ENCODE data around the gene SNX1. TPM values are rescaled to one million over a fixed set of nuclear protein-coding genes. Genes with fewer than 3 reads are reported as not detected.
A peak's percentile ranks its signal among the peaks of the same experiment; 100 is the strongest.

Gene SNX1
- total RNA-seq, 5 donors from 2014 or later (not counting 1 experiment from before 2014, with no cell fraction given), result 98.8 to 168 (median 152) TPM

DNA sequence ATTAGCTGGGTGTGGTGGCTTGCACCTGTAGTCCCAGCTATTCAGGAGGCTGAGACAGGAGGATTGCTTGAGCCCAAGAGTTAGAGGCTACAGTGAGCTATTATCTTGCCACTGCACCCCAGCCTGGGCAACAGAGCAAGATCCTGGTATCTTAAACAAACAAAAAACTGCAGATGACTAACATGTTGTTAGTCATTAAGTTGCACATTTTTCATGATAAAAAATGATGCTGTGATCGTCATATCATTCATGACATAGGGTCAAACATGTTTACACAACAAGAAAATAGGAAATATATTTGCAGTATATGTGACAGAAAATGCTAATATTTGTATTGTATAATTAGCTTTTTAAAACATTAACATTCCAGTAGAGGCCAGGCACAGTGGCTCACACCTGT lies 29.3 kb upstream of the SNX1 start:
- no peak for DNase-seq
- H3K9me3 Mint-ChIP-seq, result no peaks in the 10 kb centered on the region
- no peak for ATAC-seq (replicated peaks in 1 of 4)
- H3K27me3 Mint-ChIP-seq, result no peaks in the 10 kb centered on the region
- peaks cover 0 to 9% (median 3%) of the 10 kb centered on the region in 3 donors for H3K4me1 Mint-ChIP-seq
- no peak overlapping the region for H3K27ac ChIP-seq (ENCODE audit: low read length)
- WGBS (ENCODE audit: insufficient coverage), result no CpG with 5 or more reads among the region's 1 CpG
- no peak overlapping the region for H3K27ac Mint-ChIP-seq
- ChIA-PET CTCF (interaction anchor here (0.9 to 4.7 kb wide), 7 partner anchors 56 to 523 kb away, joined by 3 to 109 read pairs (median 3); no protein-coding TSS in a partner anchor), POLR2A (interaction anchor here (0.7 to 1.3 kb wide), 3 partner anchors 12 to 1268 kb away, joined by 4 to 7 read pairs (median 5); no protein-coding TSS in a partner anchor)
- peaks cover 0 to 11% of the 10 kb centered on the region in 2 experiments for H3K4me1 ChIP-seq (ENCODE audit: control insufficient read depth in 1 of 2, extremely low read depth in 1 of 2, insufficient read depth in 2 of 2, low read length in 2 of 2)
- no peak overlapping the region for H3K4me3 ChIP-seq (ENCODE audit: control insufficient read depth in 1 of 2, extremely low read depth in 1 of 2, low read length in 1 of 2)
- no peaks in the 10 kb centered on the region for H3K9me3 ChIP-seq
- H3K36me3 Mint-ChIP-seq, result no peaks in the 10 kb centered on the region
- H3K4me3 Mint-ChIP-seq, result no peak overlapping the region
- peaks cover 0 to 2% of the 10 kb centered on the region in 2 experiments for H3K27me3 ChIP-seq (replicated peaks in 1 of 2; ENCODE audit: control insufficient read depth in 2 of 2, extremely low read depth in 1 of 2, insufficient read depth in 2 of 2, low read length in 1 of 2)
- peaks cover 0 to 6% of the 10 kb centered on the region in 2 donors for H3K36me3 ChIP-seq (ENCODE audit: control insufficient read depth in 2 of 2, extremely low read depth in 1 of 2, insufficient read depth in 1 of 2, low read length in 1 of 2)

DNA sequence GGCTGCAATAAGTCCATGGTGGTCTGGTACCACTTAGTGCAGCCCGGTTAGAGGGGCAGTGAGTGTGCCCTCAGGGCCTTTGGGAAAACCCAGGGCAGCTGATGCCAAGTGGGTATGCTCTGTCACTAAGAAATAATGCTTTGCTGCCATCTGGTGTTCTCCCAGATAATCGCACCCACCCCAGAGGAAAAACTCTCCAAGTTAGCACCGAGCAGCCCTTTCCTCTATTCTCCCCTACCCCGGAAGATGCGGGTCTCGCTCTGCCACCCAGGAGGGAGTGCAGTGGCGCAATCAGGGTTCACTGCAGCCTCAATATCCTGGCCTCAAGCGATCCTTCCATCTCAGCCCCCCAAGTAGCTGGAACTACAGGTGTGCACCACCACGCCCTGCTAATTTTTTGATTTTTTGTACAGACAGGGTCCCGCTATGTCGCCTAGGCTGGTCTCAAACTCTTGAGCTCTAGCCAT lies 28.2 kb upstream of the SNX1 start:
- H3K9me3 ChIP-seq, result no peaks in the 10 kb centered on the region
- peaks cover 0 to 9% (median 3%) of the 10 kb centered on the region in 3 donors for H3K4me1 Mint-ChIP-seq
- WGBS (ENCODE audit: insufficient coverage), result 19% methylated on average over 9 of the region's 11 CpGs
- ChIA-PET POLR2A (interaction anchor here in 1 of 2 donors (0.6 to 1.8 kb wide), 2 partner anchors 22 to 601 kb away, joined by 5 to 8 read pairs; no protein-coding TSS in a partner anchor), CTCF (interaction anchor here (0.5 to 4.7 kb wide), 20 partner anchors 17 to 601 kb away, joined by 3 to 109 read pairs (median 4); no protein-coding TSS in a partner anchor)
- ATAC-seq (replicated peaks in 1 of 4) (peak; percentile 84 to 88 (median 87)), DNase-seq (peak; percentile 17 to 83 (median 54))
- H3K27me3 Mint-ChIP-seq, result no peaks in the 10 kb centered on the region
- H3K27me3 ChIP-seq (replicated peaks in 1 of 2; ENCODE audit: control insufficient read depth in 2 of 2, extremely low read depth in 1 of 2, insufficient read depth in 2 of 2, low read length in 1 of 2), result peaks cover 0 to 2% of the 10 kb centered on the region in 2 experiments
- H3K4me3 ChIP-seq (ENCODE audit: control insufficient read depth in 1 of 2, extremely low read depth in 1 of 2, low read length in 1 of 2), result no peak overlapping the region
- peaks cover 0 to 11% of the 10 kb centered on the region in 2 experiments for H3K4me1 ChIP-seq (ENCODE audit: control insufficient read depth in 1 of 2, extremely low read depth in 1 of 2, insufficient read depth in 2 of 2, low read length in 2 of 2)
- H3K36me3 Mint-ChIP-seq, result peaks cover 8% of the 10 kb centered on the region
- H3K27ac ChIP-seq (ENCODE audit: low read length), result no peak overlapping the region
- no peak overlapping the region for H3K27ac Mint-ChIP-seq
- no peaks in the 10 kb centered on the region for H3K9me3 Mint-ChIP-seq
- H3K4me3 Mint-ChIP-seq, result no peak overlapping the region
- H3K36me3 ChIP-seq (ENCODE audit: control insufficient read depth in 2 of 2, extremely low read depth in 1 of 2, insufficient read depth in 1 of 2, low read length in 1 of 2), result peaks cover 0 to 14% of the 10 kb centered on the region in 2 donors

DNA sequence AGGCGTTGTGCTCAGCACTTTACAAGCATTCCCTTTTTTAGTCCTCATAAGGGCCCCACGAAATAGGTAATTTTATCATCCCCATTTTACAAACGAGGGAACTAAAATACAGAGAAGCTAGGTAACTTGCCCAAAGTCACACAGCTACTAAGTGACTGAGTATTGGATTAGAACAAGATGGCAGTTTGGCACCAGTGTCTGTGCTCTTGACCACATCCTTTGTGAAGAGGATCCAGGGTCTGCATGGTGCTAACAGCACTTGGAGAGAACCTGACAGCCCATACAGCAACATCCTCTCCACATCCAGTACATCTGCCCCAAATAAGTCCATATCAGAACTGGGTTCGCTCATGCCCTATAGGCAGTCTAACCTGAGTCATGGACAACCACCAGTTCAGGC lies 27.6 kb upstream of the SNX1 start:
- Mint-ChIP-seq H3K9me3 (no peaks in the 10 kb centered on the region), H3K4me3 (no peak overlapping the region), H3K36me3 (peaks cover 12% of the 10 kb centered on the region), H3K27me3 (no peaks in the 10 kb centered on the region), H3K27ac (no peak overlapping the region), H3K4me1 (peaks cover 0 to 9% (median 3%) of the 10 kb centered on the region in 3 donors)
- CTCF ChIA-PET, result interaction anchor here (0.5 to 4.7 kb wide), 17 partner anchors 18 to 602 kb away, joined by 3 to 109 read pairs (median 4); no protein-coding TSS in a partner anchor
- WGBS (ENCODE audit: insufficient coverage), result no CpG with 5 or more reads among the region's 4 CpGs
- H3K4me1 ChIP-seq (ENCODE audit: control insufficient read depth in 1 of 2, extremely low read depth in 1 of 2, insufficient read depth in 2 of 2, low read length in 2 of 2), result peaks cover 0 to 11% of the 10 kb centered on the region in 2 experiments
- H3K9me3 ChIP-seq, result no peaks in the 10 kb centered on the region
- peaks cover 0 to 14% of the 10 kb centered on the region in 2 donors for H3K36me3 ChIP-seq (ENCODE audit: control insufficient read depth in 2 of 2, extremely low read depth in 1 of 2, insufficient read depth in 1 of 2, low read length in 1 of 2)
- POLR2A ChIA-PET, result interaction anchor here (0.6 to 1.8 kb wide), 3 partner anchors 21 to 315 kb away, joined by 4 to 8 read pairs (median 5); no protein-coding TSS in a partner anchor
- no peak overlapping the region for H3K27ac ChIP-seq (ENCODE audit: low read length)
- no peak for DNase-seq
- H3K27me3 ChIP-seq (replicated peaks in 1 of 2; ENCODE audit: control insufficient read depth in 2 of 2, extremely low read depth in 1 of 2, insufficient read depth in 2 of 2, low read length in 1 of 2), result peaks cover 0 to 2% of the 10 kb centered on the region in 2 experiments
- H3K4me3 ChIP-seq (ENCODE audit: control insufficient read depth in 1 of 2, extremely low read depth in 1 of 2, low read length in 1 of 2), result no peak overlapping the region
- ATAC-seq (replicated peaks in 1 of 4), result no peak

DNA sequence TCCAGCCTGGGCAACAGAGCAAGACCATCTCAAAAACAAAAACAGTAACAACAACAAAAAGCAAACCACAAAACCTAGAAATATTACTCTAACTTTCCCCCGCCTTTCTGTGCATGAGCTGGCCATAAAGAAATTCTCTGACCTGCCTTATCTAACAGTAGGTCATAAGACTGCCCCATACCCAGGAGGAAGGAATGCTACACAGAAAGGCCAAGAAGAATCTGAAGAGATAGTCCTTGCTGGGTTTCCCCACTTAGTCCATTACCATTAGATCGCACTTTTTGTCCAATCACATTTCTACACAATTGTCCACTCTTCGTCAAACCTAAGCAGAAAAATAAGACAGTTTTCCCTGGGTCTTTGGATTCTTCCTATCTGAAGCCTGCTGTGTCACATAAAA lies 25.7 kb upstream of the SNX1 start:
- Mint-ChIP-seq H3K4me1 (peaks cover 0 to 9% (median 3%) of the 10 kb centered on the region in 3 donors), H3K4me3 (no peak overlapping the region), H3K27me3 (no peaks in the 10 kb centered on the region), H3K9me3 (no peaks in the 10 kb centered on the region), H3K27ac (peak overlapping the region in 1 of 2 donors; percentile 11), H3K36me3 (peaks cover 18% of the 10 kb centered on the region)
- ChIA-PET POLR2A (no interaction called here), CTCF (interaction anchor here (1.1 to 1.5 kb wide), 2 partner anchors 318 kb away, joined by 4 to 6 read pairs; no protein-coding TSS in a partner anchor)
- Histone ChIP-seq H3K27me3 (replicated peaks in 1 of 2; ENCODE audit: control insufficient read depth in 2 of 2, extremely low read depth in 1 of 2, insufficient read depth in 2 of 2, low read length in 1 of 2) (peaks cover 0 to 2% of the 10 kb centered on the region in 2 experiments), H3K9me3 (no peaks in the 10 kb centered on the region), H3K27ac (ENCODE audit: low read length) (no peak overlapping the region), H3K36me3 (ENCODE audit: control insufficient read depth in 2 of 2, extremely low read depth in 1 of 2, insufficient read depth in 1 of 2, low read length in 1 of 2) (peaks cover 0 to 23% of the 10 kb centered on the region in 2 donors), H3K4me1 (ENCODE audit: control insufficient read depth in 1 of 2, extremely low read depth in 1 of 2, insufficient read depth in 2 of 2, low read length in 2 of 2) (peaks cover 0 to 11% of the 10 kb centered on the region in 2 experiments), H3K4me3 (ENCODE audit: control insufficient read depth in 1 of 2, extremely low read depth in 1 of 2, low read length in 1 of 2) (no peak overlapping the region)
- ATAC-seq (replicated peaks in 1 of 4), result no peak
- WGBS (ENCODE audit: insufficient coverage), result 100% methylated on average over 2 of the region's 3 CpGs
- DNase-seq, result no peak

DNA sequence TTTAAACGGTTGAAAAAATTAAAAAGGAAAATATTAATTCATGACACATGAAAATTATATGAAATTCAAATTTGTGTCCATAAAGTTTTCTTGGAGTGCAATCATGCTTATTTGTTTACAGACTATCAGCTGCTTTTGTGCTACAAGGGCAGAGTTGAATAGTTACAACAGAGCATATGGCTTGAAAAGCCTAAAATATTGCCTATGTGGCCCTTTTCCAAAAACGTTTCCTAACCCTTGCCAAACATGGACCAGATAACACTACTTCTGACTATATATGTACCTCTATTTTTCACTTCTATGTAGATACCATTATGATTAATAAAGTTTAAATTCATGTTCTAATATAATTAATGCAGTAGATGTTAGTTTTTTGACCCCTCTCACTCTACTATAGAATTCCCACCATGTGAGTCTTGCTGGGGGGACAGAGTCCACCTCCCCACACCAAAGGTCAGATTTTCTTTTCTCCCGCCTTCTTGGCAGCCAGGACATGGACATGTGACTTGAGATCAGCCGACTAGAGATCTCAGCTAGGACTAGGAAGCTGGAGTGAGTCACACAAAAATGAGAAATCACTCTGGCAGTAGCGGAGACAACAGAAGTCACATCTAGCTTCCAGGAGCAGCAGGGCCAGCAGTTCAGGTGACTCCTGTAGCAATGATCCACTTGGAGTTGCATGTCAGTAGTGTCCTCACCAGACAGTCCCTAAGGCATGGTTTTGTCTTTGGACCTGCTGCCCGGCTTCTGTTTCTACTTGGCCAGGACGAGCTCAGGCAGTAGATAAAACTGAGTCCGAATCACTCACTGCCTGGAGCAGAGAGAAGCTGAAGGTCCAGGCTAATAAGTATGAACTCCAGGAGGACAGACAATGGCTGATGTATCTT lies 24.6 kb upstream of the SNX1 start:
- CTCF ChIA-PET, result interaction anchor here in 1 of 2 donors (1.1 to 1.3 kb wide), 2 partner anchors 318 to 319 kb away, joined by 3 to 4 read pairs; no protein-coding TSS in a partner anchor
- Mint-ChIP-seq H3K27me3 (no peaks in the 10 kb centered on the region), H3K27ac (no peak overlapping the region), H3K9me3 (no peaks in the 10 kb centered on the region), H3K4me1 (peaks cover 4 to 12% (median 6%) of the 10 kb centered on the region in 3 donors), H3K4me3 (no peak overlapping the region), H3K36me3 (peaks cover 22% of the 10 kb centered on the region)
- Histone ChIP-seq H3K9me3 (no peaks in the 10 kb centered on the region), H3K4me3 (ENCODE audit: control insufficient read depth in 1 of 2, extremely low read depth in 1 of 2, low read length in 1 of 2) (no peak overlapping the region), H3K36me3 (ENCODE audit: control insufficient read depth in 2 of 2, extremely low read depth in 1 of 2, insufficient read depth in 1 of 2, low read length in 1 of 2) (peaks cover 0 to 26% of the 10 kb centered on the region in 2 donors), H3K27ac (ENCODE audit: low read length) (no peak overlapping the region), H3K27me3 (replicated peaks in 1 of 2; ENCODE audit: control insufficient read depth in 2 of 2, extremely low read depth in 1 of 2, insufficient read depth in 2 of 2, low read length in 1 of 2) (peaks cover 0 to 2% of the 10 kb centered on the region in 2 experiments), H3K4me1 (ENCODE audit: control insufficient read depth in 1 of 2, extremely low read depth in 1 of 2, insufficient read depth in 2 of 2, low read length in 2 of 2) (peaks cover 4 to 11% of the 10 kb centered on the region in 2 experiments)
- POLR2A ChIA-PET, result no interaction called here
- ATAC-seq (replicated peaks in 1 of 4) (no peak), DNase-seq (no peak)
- 93% methylated on average over 5 of the region's 8 CpGs for WGBS (ENCODE audit: insufficient coverage)

Measured in T-cell (primary cell).